Measurements from ENCODE around the gene SPTBN1. TPM values are rescaled to one million over a fixed set of nuclear protein-coding genes. Genes with fewer than 3 reads are reported as not detected.

SPTBN1 gene
- total RNA-seq, 1 experiment from 2014 or later: 204 TPM

- TF ChIP-seq AFF4 (CRISPR knock-in tag; IDR thresholded peaks at IDR 0.05; ENCODE audit: borderline replicate concordance): no peak
- TF ChIP-seq ZBTB43 (CRISPR knock-in tag; IDR thresholded peaks at IDR 0.05): no peak
- TF ChIP-seq PRDM15 (CRISPR knock-in tag; IDR thresholded peaks at IDR 0.05): no peak
- TF ChIP-seq NFE2L1 (CRISPR knock-in tag; IDR thresholded peaks at IDR 0.05): no peak
- TF ChIP-seq ZSCAN18 (CRISPR knock-in tag; IDR thresholded peaks at IDR 0.05): no peak
- no peak for TF ChIP-seq NR2C2 (CRISPR knock-in tag; IDR thresholded peaks at IDR 0.05)
- TF ChIP-seq CREM (CRISPR knock-in tag; IDR thresholded peaks at IDR 0.05): no peak
- TF ChIP-seq ATF2 (CRISPR knock-in tag; IDR thresholded peaks at IDR 0.05; ENCODE audit: borderline replicate concordance, low read depth): no peak
- no peak for TF ChIP-seq PREB (CRISPR knock-in tag; IDR thresholded peaks at IDR 0.05; ENCODE audit: borderline replicate concordance)
- no peak for TF ChIP-seq RORB (CRISPR knock-in tag; IDR thresholded peaks at IDR 0.05)
Measured at GRCh38 chr2:54599914-54600313, 143.8 kb downstream of the SPTBN1 start (continued).

GRCh38 chr2:54601339-54601738 lies 145.2 kb downstream of the SPTBN1 start:
- ChIA-PET CTCF (interaction anchor here (1.5 kb wide), 1 partner anchor 64 kb away, joined by 6 read pairs; no protein-coding TSS in a partner anchor), POLR2A (no interaction called here)
- peaks cover 25% of the 10 kb centered on the region for H3K36me3 Mint-ChIP-seq
- no peak for TF ChIP-seq NFE2L1 (CRISPR knock-in tag; IDR thresholded peaks at IDR 0.05)
- TF ChIP-seq MLX (CRISPR knock-in tag; IDR thresholded peaks at IDR 0.05): no peak
- H3K9me3 Mint-ChIP-seq: no peaks in the 10 kb centered on the region
- no peak for DNase-seq (ENCODE audit: low spot score)
- ATAC-seq: no peak
- H3K27ac Mint-ChIP-seq: no peak overlapping the region
- H3K4me1 Mint-ChIP-seq: peaks cover 58% of the 10 kb centered on the region
- H3K27me3 Mint-ChIP-seq (ENCODE audit: low read depth): no peaks in the 10 kb centered on the region
- H3K4me3 Mint-ChIP-seq: no peak overlapping the region

Data from WTC11 (cell line).